GM13976 (cell line): ENCODE data around the gene NRN1L.

ENCODE experiments used
- DNase-seq: peaks from one replicate; pipeline ENCODE4 v3.0.0; 2012; ENCODE audit warnings: low spot score
- CTCF ChIP-seq: IDR thresholded peaks from 2 replicates; pipeline ENCODE4 v1.5.1; 2012; ENCODE audit warnings: borderline replicate concordance, mild to moderate bottlenecking; ENCODE audit not compliant: insufficient read depth; ENCODE audit errors: extremely low read depth, missing control alignments, control extremely low read depth
- in situ Hi-C: fragments of 300-500 bp; cut with MboI; formaldehyde crosslinking; loops from one replicate; pipeline ENCODE4 v1.12.0; 2022; ENCODE audit warnings: low sequenced_read_pairs, mixed read lengths, inconsistent platforms; ENCODE audit not compliant: unreplicated experiment

NRN1L gene

GRCh38 chr16:67881621-67882161, 3.0 kb upstream of the NRN1L start:
- no peak for TF ChIP-seq CTCF
- in situ Hi-C loops: no loop called here
- DNase-seq: no peak

GRCh38 chr16:67882374-67883145, 2.1 kb upstream of the NRN1L start:
- no peak for DNase-seq
- no peak for TF ChIP-seq CTCF
- in situ Hi-C loops: no loop called here

GRCh38 chr16:67883146-67883871, 1.4 kb upstream of the NRN1L start:
- in situ Hi-C loops: no loop called here
- no peak for DNase-seq

GRCh38 chr16:67883872-67884261, 818 bp upstream of the NRN1L start:
- peak; percentile 89 for DNase-seq
- peak; percentile 93 for TF ChIP-seq CTCF
- in situ Hi-C loops: no loop called here

More at GRCh38 chr16:67883146-67883871, 1.4 kb upstream of the NRN1L start:
- no peak for TF ChIP-seq CTCF

- no peak for DNase-seq
- no peak for TF ChIP-seq CTCF
- in situ Hi-C loops: no loop called here
Observed at GRCh38 chr16:67885545-67885944, 860 bp downstream of the NRN1L start.

GRCh38 chr16:67885976-67886375, 1.3 kb downstream of the NRN1L start:
- in situ Hi-C loops: no loop called here
- no peak for DNase-seq
- no peak for TF ChIP-seq CTCF
